Activated naive CD8-positive, alpha-beta T cell treated with anti-CD3 and anti-CD28 coated beads for 36 hours (primary cell): ENCODE results near the gene P2RX3. TPM values are rescaled to one million over a fixed set of nuclear protein-coding genes. Genes with fewer than 3 reads are reported as not detected.

Experiments used
- DNase-seq: peaks from one replicate; pipeline ENCODE4 v3.0.0; 2021
- H3K27ac Mint-ChIP-seq: one replicate; pipeline ENCODE4 v1.8.0; 2022; ENCODE audit warnings: mild to moderate bottlenecking, moderate library complexity, mixed read lengths
- H3K27me3 Mint-ChIP-seq: one replicate; pipeline ENCODE4 v1.8.0; 2022; ENCODE audit warnings: mild to moderate bottlenecking, mixed read lengths
- H3K36me3 Mint-ChIP-seq: one replicate; pipeline ENCODE4 v1.8.0; 2021; ENCODE audit warnings: mild to moderate bottlenecking, mixed read lengths
- H3K4me1 Mint-ChIP-seq: one replicate; pipeline ENCODE4 v1.8.0; 2021; ENCODE audit warnings: mixed read lengths
- H3K4me3 Mint-ChIP-seq: one replicate; pipeline ENCODE4 v1.8.0; 2022; ENCODE audit warnings: mild to moderate bottlenecking, moderate library complexity, mixed read lengths
- H3K9me3 Mint-ChIP-seq: one replicate; pipeline ENCODE4 v1.8.0; 2022; ENCODE audit warnings: mixed read lengths
- total RNA-seq, 2 experiments: library from RNA; stranded (reverse); gene quantifications; one replicate each; pipeline ENCODE4 v1.2.3, GENCODE V29; 2021

Gene P2RX3
- total RNA-seq, 2 experiments from 2014 or later, result not detected

GRCh38 chr11:57347336-57347735, 9.2 kb downstream of the P2RX3 start:
- H3K9me3 Mint-ChIP-seq, result peaks cover 5% of the 10 kb centered on the region
- H3K27ac Mint-ChIP-seq, result no peak overlapping the region
- no peak overlapping the region for H3K4me3 Mint-ChIP-seq
- peaks cover 8% of the 10 kb centered on the region for H3K27me3 Mint-ChIP-seq
- H3K4me1 Mint-ChIP-seq, result peaks cover 3% of the 10 kb centered on the region
- H3K36me3 Mint-ChIP-seq, result no peaks in the 10 kb centered on the region
- DNase-seq, result no peak

- peaks cover 3% of the 10 kb centered on the region for H3K4me1 Mint-ChIP-seq
- H3K27me3 Mint-ChIP-seq, result peaks cover 8% of the 10 kb centered on the region
- no peaks in the 10 kb centered on the region for H3K36me3 Mint-ChIP-seq
- no peak for DNase-seq
- no peak overlapping the region for H3K4me3 Mint-ChIP-seq
- H3K27ac Mint-ChIP-seq, result no peak overlapping the region
- peaks cover 5% of the 10 kb centered on the region for H3K9me3 Mint-ChIP-seq
These were observed 9.9 kb downstream of the P2RX3 start for GRCh38 chr11:57348052-57348451.

GRCh38 chr11:57348636-57349313, 10.6 kb downstream of the P2RX3 start:
- DNase-seq, result no peak
- Mint-ChIP-seq H3K4me1 (peaks cover 3% of the 10 kb centered on the region), H3K4me3 (no peak overlapping the region), H3K36me3 (no peaks in the 10 kb centered on the region), H3K27me3 (peaks cover 8% of the 10 kb centered on the region), H3K9me3 (peaks cover 5% of the 10 kb centered on the region), H3K27ac (no peak overlapping the region)

- H3K27me3 Mint-ChIP-seq, result peaks cover 12% of the 10 kb centered on the region
- H3K4me3 Mint-ChIP-seq, result no peak overlapping the region
- H3K36me3 Mint-ChIP-seq, result no peaks in the 10 kb centered on the region
- H3K27ac Mint-ChIP-seq, result no peak overlapping the region
- peaks cover 5% of the 10 kb centered on the region for H3K9me3 Mint-ChIP-seq
- DNase-seq, result peak; percentile 62
- H3K4me1 Mint-ChIP-seq, result peaks cover 3% of the 10 kb centered on the region
These were observed 11.5 kb downstream of the P2RX3 start for GRCh38 chr11:57349491-57350274.

- Mint-ChIP-seq H3K4me3 (no peak overlapping the region), H3K9me3 (peaks cover 5% of the 10 kb centered on the region), H3K27me3 (peaks cover 15% of the 10 kb centered on the region), H3K27ac (no peak overlapping the region), H3K36me3 (no peaks in the 10 kb centered on the region), H3K4me1 (peaks cover 3% of the 10 kb centered on the region)
- DNase-seq, result no peak
These were observed 14.9 kb downstream of the P2RX3 start for GRCh38 chr11:57353036-57353435.

- peaks cover 5% of the 10 kb centered on the region for H3K9me3 Mint-ChIP-seq
- DNase-seq, result no peak
- H3K4me3 Mint-ChIP-seq, result no peak overlapping the region
- H3K27ac Mint-ChIP-seq, result no peak overlapping the region
- H3K27me3 Mint-ChIP-seq, result peaks cover 15% of the 10 kb centered on the region
- H3K4me1 Mint-ChIP-seq, result peaks cover 3% of the 10 kb centered on the region
- H3K36me3 Mint-ChIP-seq, result no peaks in the 10 kb centered on the region
These were observed 15.3 kb downstream of the P2RX3 start for GRCh38 chr11:57353446-57353845.

DNA sequence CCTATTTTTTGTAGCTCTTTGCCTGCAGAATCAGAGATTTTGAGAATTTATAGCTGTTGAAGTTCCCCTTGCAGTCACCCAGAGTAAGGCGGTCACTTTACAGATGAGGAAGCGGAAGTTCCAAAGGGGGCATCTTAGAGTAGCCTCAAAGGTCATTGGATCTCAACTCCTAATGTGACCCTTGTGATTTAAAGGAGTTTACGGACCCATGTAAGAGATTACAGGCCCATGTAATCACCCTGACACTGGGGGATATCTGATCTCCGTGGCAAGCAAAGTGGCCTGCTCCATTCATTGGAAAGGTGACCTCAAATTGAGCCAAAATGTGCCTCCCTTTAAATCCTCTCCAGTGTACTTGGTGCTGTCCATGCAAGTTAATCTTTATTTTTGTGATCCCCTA, 15.7 kb downstream of the P2RX3 start:
- no peak for DNase-seq
- Mint-ChIP-seq H3K36me3 (no peaks in the 10 kb centered on the region), H3K27ac (no peak overlapping the region), H3K9me3 (peaks cover 5% of the 10 kb centered on the region), H3K4me3 (no peak overlapping the region), H3K27me3 (peaks cover 15% of the 10 kb centered on the region), H3K4me1 (peaks cover 3% of the 10 kb centered on the region)

GRCh38 chr11:57354699-57355098, 16.5 kb downstream of the P2RX3 start:
- Mint-ChIP-seq H3K27me3 (peaks cover 15% of the 10 kb centered on the region), H3K4me3 (no peak overlapping the region), H3K4me1 (peaks cover 3% of the 10 kb centered on the region), H3K27ac (no peak overlapping the region), H3K9me3 (peaks cover 5% of the 10 kb centered on the region), H3K36me3 (no peaks in the 10 kb centered on the region)
- DNase-seq, result no peak

GRCh38 chr11:57356268-57356667, 18.1 kb downstream of the P2RX3 start:
- no peaks in the 10 kb centered on the region for H3K36me3 Mint-ChIP-seq
- no peak for DNase-seq
- H3K4me3 Mint-ChIP-seq, result no peak overlapping the region
- H3K4me1 Mint-ChIP-seq, result peaks cover 3% of the 10 kb centered on the region
- peaks cover 4% of the 10 kb centered on the region for H3K9me3 Mint-ChIP-seq
- H3K27me3 Mint-ChIP-seq, result peaks cover 11% of the 10 kb centered on the region
- no peak overlapping the region for H3K27ac Mint-ChIP-seq

GRCh38 chr11:57357310-57357709, 19.2 kb downstream of the P2RX3 start:
- peaks cover 3% of the 10 kb centered on the region for H3K4me1 Mint-ChIP-seq
- H3K27ac Mint-ChIP-seq, result no peak overlapping the region
- no peak for DNase-seq
- no peaks in the 10 kb centered on the region for H3K36me3 Mint-ChIP-seq
- H3K4me3 Mint-ChIP-seq, result no peak overlapping the region
- no peaks in the 10 kb centered on the region for H3K9me3 Mint-ChIP-seq
- H3K27me3 Mint-ChIP-seq, result peaks cover 7% of the 10 kb centered on the region

DNA sequence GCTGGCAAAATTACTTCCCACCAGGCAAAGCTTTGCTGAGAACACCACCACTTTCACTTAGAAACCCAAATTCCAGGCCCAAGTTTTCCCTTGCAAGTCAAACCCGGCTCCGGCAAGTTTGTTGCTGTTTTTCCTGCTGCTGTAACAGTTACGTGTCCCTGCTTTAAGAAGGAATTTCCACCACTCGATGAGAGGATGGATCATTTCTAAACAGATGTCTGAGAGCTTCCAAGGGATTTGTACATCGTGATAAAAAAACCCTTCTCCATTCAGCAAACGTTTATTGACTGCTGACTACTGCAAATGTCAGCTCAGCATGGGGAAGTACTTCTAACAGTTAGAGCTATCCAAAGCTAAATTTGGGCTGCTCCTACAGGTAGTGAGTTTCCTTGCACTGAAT, 19.7 kb downstream of the P2RX3 start:
- Mint-ChIP-seq H3K9me3 (no peaks in the 10 kb centered on the region), H3K27me3 (peaks cover 7% of the 10 kb centered on the region), H3K4me3 (no peak overlapping the region), H3K27ac (no peak overlapping the region), H3K36me3 (no peaks in the 10 kb centered on the region), H3K4me1 (peaks cover 3% of the 10 kb centered on the region)
- DNase-seq, result no peak

DNA sequence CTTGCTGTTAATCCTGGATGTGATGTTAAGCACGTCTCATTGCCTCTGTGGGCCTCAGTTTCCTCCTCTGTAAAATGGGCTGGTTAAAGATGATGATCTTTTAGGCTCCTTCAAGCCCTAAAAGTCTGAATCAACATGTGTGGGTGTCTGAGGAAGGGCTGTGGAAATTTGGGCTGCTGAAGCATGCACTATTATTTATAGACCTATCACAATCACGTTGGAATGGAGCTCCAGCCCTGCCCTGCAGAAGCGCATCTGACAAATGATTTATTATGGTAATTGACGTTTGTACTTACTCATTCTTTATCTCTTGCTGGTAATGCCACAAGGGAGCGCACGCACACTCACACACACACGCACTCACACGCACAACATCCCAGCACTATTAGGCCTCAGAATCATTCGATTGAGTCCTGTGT, 20.4 kb downstream of the P2RX3 start:
- Mint-ChIP-seq H3K9me3 (no peaks in the 10 kb centered on the region), H3K4me3 (no peak overlapping the region), H3K4me1 (peaks cover 3% of the 10 kb centered on the region), H3K27ac (no peak overlapping the region), H3K36me3 (no peaks in the 10 kb centered on the region), H3K27me3 (peaks cover 11% of the 10 kb centered on the region)
- DNase-seq, result no peak

DNA sequence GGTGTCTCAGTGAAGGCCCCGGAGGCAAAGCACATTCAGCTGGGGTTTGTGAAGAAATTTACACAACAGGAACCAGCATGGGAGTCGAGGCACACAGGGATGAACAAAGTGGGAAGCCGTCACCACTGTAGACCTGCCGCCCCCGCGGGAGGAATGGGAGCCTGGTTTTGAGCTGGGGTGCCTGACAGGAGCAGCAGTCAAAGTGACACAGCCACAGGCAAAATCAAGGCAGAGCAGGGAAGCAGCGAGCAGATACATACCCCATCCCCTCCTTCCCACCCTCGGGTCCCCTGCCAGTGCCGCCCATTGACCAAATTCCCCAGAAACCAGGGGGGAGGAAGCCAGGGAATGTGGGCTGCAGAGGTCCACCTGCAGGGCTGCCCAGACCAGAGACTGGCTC, 20.8 kb downstream of the P2RX3 start:
- H3K36me3 Mint-ChIP-seq, result no peaks in the 10 kb centered on the region
- H3K27me3 Mint-ChIP-seq, result peaks cover 11% of the 10 kb centered on the region
- H3K4me1 Mint-ChIP-seq, result peaks cover 3% of the 10 kb centered on the region
- no peak overlapping the region for H3K27ac Mint-ChIP-seq
- DNase-seq, result no peak
- no peaks in the 10 kb centered on the region for H3K9me3 Mint-ChIP-seq
- no peak overlapping the region for H3K4me3 Mint-ChIP-seq

DNA sequence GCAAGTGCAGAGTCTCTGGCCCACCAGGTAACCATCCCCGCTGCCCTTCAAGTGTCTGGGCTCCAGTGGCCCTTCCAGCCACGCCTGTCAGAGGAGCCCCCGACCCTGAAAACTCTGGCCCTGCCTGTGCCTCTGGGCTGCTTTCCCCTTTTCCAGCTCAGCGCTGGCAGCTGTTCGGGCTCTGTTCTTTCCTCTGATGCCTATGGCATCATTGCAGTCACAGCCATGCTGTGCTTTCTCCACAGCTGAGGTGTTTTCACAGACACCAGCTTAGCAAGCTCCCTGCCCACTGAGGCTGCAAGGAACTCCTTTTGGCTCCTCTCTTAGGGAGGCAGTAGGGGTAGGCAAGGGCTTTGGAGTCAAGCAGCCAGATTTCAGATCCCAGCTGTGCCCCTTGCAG, 21.2 kb downstream of the P2RX3 start:
- H3K36me3 Mint-ChIP-seq, result no peaks in the 10 kb centered on the region
- no peak for DNase-seq
- no peak overlapping the region for H3K4me3 Mint-ChIP-seq
- H3K27ac Mint-ChIP-seq, result no peak overlapping the region
- H3K27me3 Mint-ChIP-seq, result peaks cover 10% of the 10 kb centered on the region
- H3K4me1 Mint-ChIP-seq, result peaks cover 3% of the 10 kb centered on the region
- no peaks in the 10 kb centered on the region for H3K9me3 Mint-ChIP-seq

DNA sequence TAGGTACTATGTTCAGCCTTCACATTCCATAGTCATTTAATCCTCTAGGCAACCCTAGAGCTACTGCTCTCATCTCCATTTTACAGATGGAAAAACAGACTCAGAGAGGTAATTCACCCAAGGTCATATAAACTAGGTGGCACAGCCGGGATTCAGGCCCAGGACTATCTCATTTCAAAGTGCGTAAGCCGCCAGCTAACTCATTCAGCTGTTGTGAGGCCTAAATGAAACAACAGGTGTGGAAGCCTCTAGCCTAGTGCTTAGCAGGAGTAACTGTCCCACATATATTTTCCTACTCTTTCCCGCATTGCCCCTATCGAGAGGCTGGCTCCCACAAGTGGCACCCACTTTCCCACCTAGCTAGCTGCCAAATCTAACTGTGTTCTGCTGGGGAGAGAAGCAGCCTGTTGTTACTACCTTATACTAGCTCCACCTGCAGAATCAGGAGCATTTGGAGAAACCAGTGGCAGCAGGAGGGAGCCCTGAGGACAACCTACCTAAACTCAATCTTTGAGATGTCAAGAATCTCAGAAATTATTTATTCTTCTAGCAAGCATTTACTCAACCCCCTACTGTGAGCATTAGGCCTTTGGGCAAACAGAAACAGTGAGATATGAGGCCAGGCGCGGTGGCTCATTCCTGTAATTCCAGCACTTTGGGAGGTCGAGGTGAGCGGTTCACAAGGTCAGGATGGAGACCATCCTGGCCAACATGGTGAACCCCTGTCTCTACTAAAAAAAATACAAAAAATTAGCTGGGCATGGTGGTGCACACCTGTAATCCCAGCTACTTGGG, 21.9 kb downstream of the P2RX3 start:
- DNase-seq, result no peak
- H3K4me3 Mint-ChIP-seq, result no peak overlapping the region
- H3K36me3 Mint-ChIP-seq, result no peaks in the 10 kb centered on the region
- H3K27ac Mint-ChIP-seq, result no peak overlapping the region
- peaks cover 5% of the 10 kb centered on the region for H3K27me3 Mint-ChIP-seq
- H3K9me3 Mint-ChIP-seq, result no peaks in the 10 kb centered on the region
- peaks cover 3% of the 10 kb centered on the region for H3K4me1 Mint-ChIP-seq
